ENCODE data around the gene RPS21.
A peak's percentile ranks its signal among the peaks of the same experiment; 100 is the strongest.

The RPS21 gene

DNA sequence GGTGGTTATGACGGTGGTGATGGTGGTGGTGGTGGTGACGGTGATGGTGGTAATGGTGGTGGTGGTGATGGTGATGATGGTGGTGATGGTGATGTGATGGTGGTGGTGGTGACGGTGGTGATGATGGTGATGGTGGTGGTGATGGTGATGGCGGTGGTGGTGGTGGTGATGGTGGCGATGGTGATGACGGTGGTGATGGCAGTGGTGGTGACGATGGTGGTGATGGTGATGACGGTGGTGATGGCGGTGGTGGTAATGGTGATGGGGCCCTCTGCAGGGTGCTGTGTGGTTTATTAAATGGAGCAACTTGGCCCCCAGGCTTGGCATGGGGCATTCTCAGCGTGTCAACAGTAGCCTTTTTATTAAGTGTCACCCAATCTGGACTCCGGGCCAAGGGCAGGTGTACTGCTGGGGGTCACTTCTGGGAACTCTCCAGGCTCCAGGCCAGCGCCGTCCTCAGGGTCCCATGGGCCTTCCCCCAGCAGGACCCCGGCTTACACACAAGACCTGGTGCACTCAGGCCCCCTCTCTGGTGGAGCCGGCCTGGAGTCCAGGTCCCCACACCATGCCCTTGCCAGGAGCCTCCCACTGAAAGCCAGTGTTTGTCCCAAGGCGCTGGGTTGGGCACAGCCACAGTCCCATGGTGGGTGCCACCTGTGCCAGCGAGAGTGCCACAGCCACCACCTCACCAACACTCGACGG lies 11.4 kb downstream of the RPS21 start:
- DNase-seq (ENCODE audit: low spot score), result no peak

GRCh38 chr20:62400021-62400420 lies 13.1 kb downstream of the RPS21 start:
- no peak for DNase-seq (ENCODE audit: low spot score)

GRCh38 chr20:62400541-62400940 lies 13.6 kb downstream of the RPS21 start:
- no peak for DNase-seq (ENCODE audit: low spot score)

GRCh38 chr20:62401331-62401779 lies 14.5 kb downstream of the RPS21 start:
- no peak for DNase-seq (ENCODE audit: low spot score)

DNA sequence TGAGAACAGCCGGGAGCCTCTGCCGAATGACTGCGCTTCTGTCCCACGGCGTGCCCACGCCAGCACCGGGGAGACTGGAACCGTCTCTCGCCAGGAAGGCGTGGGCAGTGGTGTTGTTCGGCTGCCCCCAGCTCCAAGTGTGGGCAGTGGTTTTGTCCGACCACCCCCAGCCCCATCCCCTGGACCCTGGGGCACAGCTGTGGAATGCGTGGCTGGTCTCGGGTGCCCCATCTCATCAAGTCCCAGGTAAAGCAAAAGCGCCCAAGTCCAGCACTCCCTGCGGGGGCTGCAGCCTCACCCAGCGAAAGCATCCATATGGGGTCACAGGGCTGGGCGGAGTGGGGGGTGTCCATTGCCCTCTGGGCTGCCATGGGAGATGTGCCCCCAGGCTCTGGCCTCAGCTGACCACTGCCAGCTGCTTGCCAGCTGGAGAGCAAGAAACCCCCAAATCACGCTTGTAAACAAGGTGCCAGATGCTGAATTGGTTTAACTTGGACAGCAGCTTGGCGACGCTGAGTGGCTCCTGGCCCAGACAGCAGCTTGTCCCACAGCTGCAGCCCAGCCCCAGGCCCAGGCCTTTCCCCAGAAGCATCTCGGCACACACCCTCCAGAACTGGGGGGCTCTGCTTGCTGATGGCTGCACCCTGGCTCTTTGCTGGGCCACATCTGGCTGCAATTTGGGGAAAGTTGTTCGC lies 15.7 kb downstream of the RPS21 start:
- no peak for DNase-seq (ENCODE audit: low spot score)

DNA sequence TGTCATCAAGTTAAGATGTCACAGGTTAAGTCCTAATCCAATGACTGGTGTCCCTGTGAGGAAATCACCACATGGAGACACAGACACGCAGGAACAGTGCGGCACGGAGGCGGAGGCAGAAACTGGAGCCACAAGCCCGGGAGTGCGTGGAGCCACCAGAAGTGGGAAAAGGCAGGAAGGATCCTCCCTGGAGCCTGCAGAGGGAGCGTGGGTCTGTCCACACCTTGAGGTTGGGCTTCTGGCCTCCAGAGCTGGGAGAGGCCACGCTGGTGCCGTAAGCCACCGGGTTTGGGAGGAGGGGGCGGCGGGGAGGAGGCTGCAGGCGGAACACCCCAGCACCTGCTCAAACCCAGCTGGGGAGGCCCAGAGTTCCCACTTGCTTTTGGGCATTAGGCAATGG lies 16.4 kb downstream of the RPS21 start:
- DNase-seq (ENCODE audit: low spot score), result no peak

DNA sequence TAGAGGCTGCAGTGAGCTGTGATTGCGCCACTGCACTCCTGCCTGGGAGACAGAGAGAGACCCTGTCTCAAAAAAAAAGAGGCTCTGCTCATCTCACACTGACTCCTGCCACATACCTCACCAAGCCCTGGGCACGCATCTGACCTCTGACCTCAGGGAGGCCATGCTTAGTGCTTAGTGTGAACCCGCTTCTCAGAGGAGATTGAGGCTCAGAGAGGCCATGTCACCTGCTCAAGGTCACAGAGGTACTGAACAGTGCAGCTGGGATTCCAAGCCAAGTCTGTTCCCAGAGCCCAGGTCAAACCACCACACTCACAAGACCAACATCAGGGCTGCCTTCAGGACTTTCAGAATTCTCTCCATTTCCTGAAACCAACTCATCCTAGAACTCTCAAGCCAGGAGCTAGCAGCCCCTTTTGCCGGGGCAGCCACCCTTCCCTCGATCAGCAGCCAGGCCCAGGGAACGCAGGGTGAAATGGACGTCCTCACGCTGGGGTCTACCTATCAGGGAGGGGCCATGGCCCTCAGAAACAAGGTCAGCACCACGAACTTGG lies 17.3 kb downstream of the RPS21 start:
- no peak for DNase-seq (ENCODE audit: low spot score)

DNA sequence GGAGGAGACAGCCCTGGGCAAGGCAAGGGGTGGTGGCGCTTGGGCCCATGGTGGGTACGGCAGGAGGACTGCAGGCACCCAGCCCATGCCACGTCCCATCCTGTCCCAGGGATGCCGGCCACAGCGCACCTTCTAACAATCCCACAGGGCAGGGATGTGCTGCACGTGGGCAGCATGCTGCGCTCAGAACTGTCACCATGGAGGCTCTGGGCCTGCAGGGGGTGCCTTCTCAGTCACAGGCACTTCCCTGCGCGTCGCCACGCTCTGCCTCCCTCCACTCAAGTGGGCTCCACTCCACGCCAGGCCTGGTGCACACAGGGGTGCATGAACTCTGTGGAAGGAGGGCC lies 17.8 kb downstream of the RPS21 start:
- DNase-seq (ENCODE audit: low spot score), result no peak

- no peak for DNase-seq (ENCODE audit: low spot score)
These were observed 18.4 kb downstream of the RPS21 start for GRCh38 chr20:62405108-62405980.

GRCh38 chr20:62405981-62406513 lies 19.1 kb downstream of the RPS21 start:
- no peak for DNase-seq (ENCODE audit: low spot score)

- DNase-seq (ENCODE audit: low spot score), result no peak
These were observed 19.8 kb downstream of the RPS21 start for GRCh38 chr20:62406635-62407176.

- peak; percentile 94 for DNase-seq (ENCODE audit: low spot score)
These were observed 20.5 kb downstream of the RPS21 start, which contains the start of gene CABLES2 for GRCh38 chr20:62407221-62407992. Gene CABLES2, minus strand, starts transcription at chr20:62407285. Its CDS starts 9 bp downstream, at chr20:62407276.

- DNase-seq (ENCODE audit: low spot score), result no peak
These were observed 21.2 kb downstream of the RPS21 start for GRCh38 chr20:62408055-62408454.

- no peak for DNase-seq (ENCODE audit: low spot score)
These were observed 21.7 kb downstream of the RPS21 start for GRCh38 chr20:62408640-62409039.

- DNase-seq (ENCODE audit: low spot score), result no peak
These were observed 22.4 kb downstream of the RPS21 start for GRCh38 chr20:62409086-62409853.

DNA sequence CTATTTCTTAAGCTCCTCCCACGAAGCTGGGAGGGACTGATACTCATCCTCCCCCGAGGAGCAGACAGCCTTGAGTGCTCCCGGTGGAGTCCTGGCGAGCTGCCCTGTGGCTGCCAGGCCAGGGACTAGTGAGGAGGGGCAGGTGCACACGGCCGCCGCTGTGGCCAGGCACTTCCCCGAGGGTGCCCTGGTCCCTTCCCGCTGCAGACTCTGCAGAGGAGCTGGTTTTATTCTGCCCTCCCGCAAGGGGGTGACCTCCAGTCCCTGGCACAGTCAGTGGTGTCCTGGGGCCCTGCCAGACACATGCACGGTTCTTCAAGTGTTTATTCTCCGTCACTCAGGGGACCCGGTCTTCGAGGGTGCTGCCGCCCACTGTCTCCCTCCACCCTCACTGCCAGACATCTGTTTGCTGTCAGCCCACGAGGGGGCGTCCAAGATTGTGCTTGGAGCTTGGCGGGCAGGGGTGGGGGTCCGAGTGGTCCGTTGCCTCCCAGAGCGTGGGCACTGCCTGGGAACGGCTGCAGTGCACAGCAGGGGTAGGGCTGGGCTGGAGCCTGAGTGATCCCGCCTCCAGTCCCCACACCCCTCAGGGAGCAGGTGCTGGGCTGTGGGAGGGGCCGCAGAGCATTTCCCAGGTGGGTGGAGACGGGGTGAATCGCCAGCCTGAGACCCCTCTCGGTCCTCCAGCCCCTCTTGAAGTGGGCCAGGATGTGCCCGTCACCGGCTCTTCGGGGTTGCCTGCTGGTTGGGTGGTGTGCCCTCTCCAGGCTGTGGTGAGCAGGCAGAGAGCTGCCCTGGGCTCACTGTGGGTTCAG lies 23.2 kb downstream of the RPS21 start:
- peak; percentile 66 for DNase-seq (ENCODE audit: low spot score)

- DNase-seq (ENCODE audit: low spot score), result no peak
These were observed 24.0 kb downstream of the RPS21 start for GRCh38 chr20:62410746-62411478.

GRCh38 chr20:62411479-62412193 lies 24.7 kb downstream of the RPS21 start:
- DNase-seq (ENCODE audit: low spot score), result no peak
